HG02840 (cell line): ENCODE measurements around the gene PGM2L1.
"Not testable (repeated sequence)": the region's sequence is repeated elsewhere in the genome, so short reads cannot be mapped to it uniquely, and the experiment has no call there.

ENCODE experiments used
- ATAC-seq: cut with Tn5 transposase; IDR thresholded peaks from one replicate; pipeline ENCODE4 v1.9.1; 2021; ENCODE audit warnings: mild to moderate bottlenecking, moderate library complexity, moderate number of reproducible peaks; ENCODE audit not compliant: unreplicated experiment, low FRiP score

The PGM2L1 gene

DNA sequence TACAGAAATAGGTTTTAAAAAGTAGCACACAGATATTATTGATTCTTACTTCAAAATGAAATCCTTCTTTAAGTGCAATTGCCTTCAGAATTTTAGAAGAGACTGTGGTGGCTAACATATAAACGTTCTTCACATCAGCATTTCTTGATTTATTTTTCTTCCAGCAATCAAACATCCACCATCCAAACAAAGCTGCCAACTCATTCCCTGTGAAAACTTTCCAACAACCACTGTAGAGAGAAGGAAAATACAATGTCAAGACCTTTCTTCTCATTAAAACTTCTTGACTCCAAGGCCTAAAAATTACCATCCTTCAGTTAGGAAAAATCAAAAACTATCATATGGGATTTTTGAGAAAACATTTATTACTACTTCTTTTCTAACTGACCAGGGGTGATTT lies 52.8 kb downstream of the PGM2L1 start:
- ATAC-seq: no peak

DNA sequence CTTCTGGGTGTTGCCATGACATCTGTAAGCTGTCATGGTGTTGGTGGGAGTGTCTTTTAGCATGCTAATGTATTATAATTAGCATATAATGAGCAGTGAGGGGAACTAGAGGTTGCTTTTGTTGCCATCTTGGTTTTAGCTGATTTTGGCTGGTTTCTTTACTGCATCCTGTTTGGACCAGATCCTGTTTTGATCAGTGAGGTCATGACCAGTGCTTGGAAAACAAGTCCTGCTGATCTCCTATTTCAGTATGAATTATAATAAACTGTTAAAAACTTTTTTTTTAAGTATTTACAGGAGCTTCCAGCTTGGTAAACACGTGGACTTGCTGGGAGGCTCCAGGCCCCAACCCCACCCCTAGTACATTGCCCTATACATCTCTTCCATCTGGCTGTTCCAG lies 56.3 kb downstream of the PGM2L1 start:
- ATAC-seq: no peak

DNA sequence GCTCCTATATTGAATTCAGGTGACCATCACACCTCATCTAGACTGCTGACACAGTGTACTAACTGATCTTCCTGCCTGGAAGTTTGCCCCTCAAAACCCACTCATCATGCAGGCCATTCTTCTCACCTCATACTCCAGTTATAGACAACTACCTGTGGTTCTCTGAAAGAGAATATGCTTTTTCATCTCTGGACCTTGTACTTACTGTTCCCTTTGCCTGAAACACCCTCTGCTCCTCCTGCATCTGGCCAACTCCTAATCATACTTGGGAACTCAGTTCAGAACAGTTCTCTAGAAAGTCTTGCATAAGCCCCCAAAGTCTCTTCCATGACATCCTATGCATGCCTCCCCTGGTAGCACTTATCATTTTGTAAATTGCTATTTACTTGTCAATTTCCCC lies 58.6 kb downstream of the PGM2L1 start:
- no peak for ATAC-seq

DNA sequence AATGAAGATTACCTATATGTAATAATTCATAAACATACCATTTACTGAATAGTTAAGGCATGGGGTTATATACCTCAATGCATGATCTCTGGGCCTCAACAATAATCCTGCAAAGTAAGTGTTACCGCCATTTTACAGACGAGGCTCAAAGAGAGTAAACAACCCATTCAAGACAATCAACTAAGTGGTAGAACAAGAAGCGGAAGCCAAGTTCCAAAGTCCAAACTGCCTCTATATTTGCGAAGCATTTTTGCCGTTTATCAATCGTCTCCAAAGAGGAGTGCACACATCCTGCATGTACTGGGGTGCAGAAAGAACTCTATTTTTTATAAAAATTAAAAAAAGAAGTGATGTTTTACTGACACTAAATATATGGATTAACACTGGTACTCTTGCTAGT lies 59.3 kb downstream of the PGM2L1 start:
- no peak for ATAC-seq

DNA sequence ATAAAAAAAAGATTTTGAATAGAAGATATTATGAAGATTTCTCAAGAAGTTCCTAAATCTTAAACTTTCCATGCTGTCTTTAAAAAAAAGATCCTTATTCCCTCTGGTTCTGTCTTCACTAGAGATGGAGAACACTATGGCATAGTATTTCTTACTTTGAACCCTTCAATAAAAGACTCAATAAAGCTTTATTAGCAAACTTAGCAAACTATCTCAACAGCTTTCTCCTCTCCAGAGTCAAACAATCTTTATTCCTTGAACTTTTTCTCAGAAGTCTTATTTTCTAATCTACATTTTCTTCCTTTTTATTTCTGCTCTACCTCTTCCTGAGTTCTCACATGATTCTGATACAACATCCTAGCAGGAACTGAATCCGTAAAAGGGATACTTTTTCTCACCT lies 65.0 kb downstream of the PGM2L1 start:
- no peak for ATAC-seq

DNA sequence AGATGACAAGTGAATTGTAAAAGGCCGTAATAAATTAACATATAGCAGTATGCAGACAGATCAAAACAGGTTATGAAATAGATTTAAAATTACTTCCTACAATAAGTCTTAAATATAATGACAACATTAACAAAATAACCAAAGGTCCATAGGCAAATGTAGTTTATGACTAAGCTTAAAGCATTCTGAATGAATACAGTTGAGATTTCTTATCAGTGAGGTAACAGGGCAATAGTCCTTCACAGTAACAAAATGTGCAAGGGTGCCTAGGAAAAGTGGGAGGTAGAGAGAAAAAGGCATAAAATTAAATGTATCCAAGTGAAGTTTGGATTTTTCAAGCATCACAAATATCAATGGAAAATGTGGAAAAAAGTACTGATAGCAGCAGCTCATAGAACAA lies 65.9 kb downstream of the PGM2L1 start:
- no peak for ATAC-seq

DNA sequence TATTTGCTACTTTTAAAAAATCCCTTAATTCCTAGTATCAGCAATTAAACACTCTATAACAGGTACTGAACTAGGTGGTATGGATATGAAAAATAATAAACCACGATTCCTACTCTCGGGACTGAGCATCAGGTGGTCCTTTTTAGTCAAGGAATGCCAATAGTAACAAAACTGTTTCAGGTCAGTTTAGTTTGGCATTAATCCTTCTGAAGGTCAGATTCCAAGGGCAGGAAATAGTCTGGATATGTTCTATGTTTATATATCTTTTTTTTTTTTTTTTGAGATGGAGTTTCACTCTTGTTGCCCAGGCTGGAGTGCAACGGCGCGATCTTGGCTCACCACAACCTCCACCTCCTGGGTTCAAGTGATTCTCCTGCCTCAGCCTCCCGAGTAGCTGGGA lies 67.2 kb downstream of the PGM2L1 start:
- ATAC-seq: not testable (repeated sequence)

DNA sequence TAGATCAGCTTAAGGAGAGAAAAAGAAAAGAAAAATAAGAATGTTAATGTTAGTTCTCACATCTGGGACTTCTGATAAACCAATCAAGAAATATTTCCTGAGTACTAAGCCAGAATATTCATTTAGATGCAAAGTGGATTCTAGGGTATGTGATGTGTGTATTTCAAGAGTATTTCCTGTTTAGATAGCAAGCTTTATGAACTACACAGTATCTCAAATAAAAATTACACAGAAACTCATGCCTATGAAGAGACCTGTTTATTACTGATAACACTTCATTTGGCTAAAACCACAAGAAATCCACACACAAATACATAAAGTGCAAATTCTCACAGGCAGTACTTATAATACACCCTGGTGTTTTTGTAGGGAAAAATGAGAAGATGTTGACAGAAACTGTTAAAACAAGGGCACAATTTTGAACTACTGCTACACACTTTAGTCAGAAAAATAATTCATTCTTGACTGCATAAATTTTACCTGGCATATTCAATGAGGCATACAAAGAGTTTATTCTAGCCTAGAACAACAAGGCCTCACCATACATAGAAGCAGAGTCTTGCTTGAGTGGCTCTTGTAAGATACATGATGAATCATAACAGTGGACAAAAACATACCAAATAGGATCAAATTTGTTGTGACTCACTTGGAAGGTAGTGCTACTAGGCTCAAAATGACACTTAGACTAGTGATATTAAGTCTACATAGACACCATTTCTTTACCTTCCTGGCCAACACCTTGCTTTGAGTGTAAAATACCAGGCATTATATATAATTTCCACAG lies 68.0 kb downstream of the PGM2L1 start:
- ATAC-seq: no peak

DNA sequence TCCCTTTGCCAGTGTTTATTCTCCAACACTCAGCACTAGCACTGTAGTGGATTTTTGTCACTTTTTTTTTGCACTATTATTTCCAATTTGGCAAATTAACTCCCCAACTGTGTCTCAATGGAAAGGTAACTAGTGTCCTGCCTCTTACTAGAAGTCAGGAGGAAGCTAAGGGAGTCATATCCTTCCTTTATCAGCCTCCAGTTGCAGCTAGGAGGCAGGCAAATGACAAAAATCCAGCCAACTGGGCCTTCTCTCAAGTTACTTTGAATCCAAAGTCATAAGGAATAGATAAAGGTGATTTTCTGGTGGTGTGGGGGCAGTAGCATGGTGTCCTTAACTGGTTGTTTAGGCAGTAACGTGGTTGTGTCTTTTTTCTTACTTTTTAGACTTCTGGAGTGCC lies 71.2 kb downstream of the PGM2L1 start:
- no peak for ATAC-seq

DNA sequence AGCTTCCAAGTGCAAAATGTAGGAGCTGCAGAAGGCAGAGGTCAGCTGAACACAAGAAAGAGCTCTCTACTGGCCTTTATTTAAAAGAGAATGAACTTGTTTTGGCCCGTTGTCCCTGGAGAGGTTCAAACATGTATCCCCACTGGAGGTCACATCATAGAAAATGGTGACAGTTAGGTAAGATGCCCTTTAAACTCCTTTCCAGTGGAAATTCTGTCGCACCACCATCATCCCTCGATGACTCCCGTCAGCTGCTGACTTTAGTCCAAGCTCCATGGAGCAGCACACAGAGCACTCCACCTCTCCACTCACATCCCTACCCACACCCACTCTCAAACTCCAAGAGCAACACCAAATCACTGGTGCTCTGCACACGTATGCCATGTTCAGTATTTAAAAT lies 71.6 kb downstream of the PGM2L1 start:
- no peak for ATAC-seq

DNA sequence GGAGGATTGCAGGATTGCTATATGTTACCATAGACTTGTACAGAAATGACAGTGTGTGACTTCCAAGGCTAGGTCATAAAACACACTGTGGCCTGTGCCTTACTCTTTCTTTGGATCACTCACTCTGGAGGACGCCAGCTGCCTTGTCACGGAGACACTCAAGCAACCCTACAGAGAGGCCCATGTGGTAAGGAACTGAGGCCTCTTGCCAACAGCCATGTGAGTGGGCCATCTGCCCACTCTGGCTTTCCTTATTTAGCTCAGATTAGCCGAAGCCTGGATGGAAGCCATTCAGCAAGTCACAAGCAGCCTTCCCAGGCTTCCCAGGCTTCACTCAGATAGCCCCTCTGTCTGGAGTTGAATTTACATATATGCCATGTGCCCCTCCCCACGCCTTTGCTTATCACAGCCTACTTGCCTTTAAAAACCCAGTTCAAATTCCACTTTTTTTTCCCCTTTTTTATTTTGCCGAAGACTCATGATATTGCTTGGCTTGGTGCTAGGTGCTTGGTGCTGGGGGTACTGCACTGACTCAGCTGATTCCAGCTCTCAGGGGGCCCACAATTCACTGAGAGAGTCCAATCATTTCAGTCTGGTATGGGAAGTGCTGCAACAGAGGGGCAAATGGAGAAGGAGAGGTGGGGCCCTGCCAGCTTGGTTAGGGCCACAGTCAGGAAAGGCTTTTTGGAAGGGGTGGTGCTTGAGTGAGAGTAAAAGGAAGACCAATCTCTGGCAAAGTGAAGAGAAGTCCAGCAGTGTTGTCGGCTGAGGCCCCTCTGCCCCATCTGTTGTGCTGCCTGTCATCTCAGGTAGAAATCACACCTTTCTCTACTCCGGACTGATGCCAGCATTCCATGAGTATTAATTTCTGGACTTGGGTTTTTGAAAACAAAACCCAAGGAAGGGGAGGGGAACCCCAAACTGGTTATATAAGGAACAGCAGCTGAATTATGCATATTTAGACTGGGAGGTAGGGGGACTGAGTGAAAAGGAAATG lies 72.3 kb downstream of the PGM2L1 start:
- ATAC-seq: no peak

DNA sequence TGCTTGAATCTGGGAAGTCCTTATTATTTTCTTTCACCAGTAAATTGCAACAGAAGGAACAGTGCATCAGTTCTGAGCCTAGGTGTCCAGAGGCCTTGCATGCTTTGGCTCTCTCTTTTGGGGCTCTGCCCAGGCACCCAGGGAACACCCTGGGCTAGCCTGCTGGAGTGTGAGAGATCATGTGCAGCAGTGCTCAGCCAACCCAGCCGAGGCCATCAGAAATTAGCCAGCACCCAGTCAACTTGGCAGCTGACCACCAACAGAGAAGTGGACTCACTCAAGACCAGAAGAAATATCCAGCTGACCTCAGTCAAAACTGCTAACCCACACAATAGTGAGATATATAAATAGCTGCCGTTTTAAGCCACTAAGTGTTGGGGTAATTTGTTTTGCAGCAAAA lies 75.6 kb downstream of the PGM2L1 start:
- ATAC-seq: no peak

DNA sequence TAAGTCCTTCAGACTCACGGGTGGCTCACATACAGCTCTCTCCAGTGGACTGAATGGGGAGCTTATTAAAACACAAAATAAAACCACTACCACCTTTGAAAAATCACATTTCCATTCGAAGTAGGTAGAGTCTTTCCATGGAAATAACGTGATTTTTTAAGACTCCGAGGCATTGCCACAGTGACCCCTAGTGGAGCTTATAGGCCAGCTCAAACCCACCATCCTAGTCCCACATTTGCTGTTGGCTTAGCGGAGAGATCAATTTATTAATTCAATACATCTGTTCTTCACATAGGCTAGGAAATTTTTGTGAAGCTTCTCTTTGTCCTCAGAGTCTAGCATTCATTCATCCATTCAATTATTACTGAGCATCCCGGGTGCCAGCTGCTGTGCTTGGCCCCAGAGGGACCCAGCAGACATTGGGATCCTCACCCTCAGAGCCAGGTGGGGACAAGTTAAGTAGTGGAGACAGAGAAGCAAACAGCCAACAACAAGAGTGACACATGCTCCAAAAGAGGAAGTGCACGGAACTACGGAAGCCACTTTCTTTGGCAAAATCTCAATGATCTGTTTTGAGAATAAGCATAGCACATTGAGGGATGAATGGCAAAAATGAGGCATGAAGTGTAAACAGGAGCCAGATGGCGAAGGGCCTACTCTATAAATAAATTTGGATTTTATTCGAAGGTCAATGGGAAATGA lies 76.6 kb downstream of the PGM2L1 start:
- ATAC-seq: no peak

DNA sequence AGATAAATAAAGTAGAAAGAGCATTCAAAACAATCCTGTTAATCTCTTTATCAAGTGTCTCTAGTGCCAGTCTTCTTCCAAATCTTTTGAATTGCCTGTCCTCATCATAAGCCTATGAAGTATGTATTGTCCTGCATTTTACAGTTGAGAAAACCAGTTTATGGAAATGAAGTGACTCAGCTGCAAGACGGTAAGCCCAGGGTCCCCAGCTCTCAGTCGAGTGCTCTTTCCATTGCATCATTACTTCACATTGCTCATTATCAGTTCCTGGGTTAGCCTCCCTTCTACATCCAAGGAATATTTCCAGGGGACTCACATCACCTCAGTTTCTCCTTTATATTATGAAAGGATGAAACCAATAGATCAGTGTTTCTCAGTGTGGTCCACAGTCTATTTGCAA lies 77.7 kb downstream of the PGM2L1 start:
- ATAC-seq: no peak

DNA sequence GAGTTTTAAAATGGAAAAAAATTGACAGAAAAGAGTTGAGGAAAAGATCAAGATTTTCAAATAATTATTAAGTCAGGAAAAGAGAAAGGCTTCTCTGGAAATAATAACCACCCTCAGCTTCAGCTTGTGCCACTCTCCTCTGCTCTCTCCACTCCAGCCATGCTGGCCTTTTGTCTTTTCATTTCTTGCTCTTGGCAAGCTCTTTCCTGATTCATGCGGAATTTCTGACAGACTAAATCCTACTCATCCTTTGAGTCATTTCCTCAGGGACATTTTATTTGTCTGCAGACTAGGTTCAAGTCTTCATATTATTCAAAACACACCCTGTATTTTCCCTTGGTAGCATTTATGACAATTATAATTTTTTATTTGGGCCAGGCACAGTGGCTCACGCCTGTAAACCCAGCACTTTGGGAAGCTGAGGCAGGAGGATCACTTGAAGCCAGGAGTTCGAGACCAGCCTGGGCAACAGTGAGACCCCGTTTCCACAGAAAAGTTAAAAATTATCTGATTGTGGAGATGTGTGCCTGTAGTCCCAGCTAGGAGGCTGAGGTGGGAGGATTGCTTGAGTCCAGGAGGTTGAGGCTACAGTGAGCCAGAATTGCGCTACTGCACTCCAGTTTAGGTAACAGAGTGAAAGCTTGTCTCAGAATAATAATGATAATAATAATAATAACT lies 79.0 kb downstream of the PGM2L1 start:
- no peak for ATAC-seq

DNA sequence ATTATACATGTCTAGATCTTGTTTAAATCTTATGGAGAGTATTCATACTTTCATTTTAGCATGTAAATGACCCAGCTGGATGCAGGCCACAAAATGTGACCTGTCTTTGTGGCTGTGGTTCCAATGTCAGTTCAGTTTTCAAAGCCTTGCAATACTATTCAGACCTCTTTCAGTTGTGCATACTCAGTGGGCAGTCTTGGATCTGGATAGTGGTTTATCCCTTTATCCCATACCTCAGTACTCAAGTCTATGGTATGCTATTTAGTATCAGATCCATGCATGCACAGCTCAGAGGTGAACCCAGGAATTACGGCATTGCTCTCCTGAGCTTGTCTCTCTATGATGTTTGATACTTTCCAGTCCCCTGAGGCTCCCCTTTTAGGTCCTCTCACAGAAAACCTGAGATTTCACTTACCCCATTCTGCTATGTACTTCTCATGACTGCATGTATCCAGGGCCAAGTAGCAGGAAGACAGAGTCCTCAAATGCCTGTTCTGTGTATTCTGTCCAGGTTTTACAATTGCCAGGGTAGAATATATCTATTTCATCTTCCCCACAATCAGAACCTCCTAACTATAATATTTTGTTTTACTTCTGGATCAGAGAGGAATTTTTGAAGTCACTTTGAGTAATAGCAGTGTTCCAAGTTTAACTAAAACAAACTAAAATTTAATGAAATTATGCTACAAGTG lies 79.8 kb downstream of the PGM2L1 start:
- ATAC-seq: no peak

DNA sequence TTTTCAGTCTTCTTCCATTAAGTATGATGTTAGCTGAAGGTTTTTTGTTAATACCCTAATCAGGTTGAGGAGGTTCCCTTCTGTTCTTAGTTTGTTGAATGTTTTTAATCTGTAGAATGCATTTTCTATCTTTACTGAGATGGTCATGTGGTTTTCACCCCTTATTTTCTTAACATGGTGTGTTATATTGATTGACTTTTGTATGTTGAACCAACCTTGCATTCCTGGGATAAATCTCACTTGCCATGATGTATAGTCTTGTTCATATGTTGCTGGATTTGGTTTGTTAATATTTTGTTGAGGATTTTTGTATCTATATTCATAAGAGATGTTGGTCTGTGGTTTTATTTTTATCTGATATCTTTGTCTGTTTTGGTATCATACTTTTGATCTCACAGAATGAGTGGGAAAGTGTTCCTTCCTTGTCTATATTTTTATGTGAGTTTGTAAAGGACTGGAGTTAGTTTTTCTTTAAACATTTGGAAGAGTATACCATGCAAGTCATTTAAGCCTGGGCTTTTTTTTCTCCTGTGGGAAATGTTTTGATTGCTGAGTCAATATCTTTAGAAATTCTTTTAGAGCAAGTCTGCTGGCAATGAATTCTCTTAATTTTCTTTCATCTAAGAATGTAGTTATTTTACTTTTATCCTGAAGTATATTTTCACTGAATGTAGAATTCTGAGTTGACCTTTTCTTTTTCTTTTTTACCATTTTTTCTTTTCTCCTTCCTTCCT lies 81.3 kb downstream of the PGM2L1 start:
- ATAC-seq: no peak

DNA sequence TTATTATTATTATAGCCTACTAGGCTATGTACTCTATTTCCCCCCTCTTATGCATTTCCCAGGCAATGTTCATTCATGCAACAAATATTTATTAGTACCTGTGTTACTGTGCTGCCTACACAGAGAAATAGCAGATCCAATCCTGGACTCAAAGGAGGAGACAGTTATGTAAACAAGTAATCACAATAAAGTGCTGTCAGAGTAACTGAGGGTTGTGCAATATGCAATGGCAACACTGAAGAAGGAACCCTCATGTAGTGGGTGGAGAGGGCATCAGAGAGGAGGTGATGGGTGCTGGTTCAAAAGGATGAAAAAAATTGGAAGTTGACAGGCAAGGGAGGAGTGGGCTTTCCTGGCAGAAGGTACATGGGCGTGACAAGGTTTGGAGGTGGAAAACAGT lies 85.9 kb downstream of the PGM2L1 start:
- ATAC-seq: no peak

DNA sequence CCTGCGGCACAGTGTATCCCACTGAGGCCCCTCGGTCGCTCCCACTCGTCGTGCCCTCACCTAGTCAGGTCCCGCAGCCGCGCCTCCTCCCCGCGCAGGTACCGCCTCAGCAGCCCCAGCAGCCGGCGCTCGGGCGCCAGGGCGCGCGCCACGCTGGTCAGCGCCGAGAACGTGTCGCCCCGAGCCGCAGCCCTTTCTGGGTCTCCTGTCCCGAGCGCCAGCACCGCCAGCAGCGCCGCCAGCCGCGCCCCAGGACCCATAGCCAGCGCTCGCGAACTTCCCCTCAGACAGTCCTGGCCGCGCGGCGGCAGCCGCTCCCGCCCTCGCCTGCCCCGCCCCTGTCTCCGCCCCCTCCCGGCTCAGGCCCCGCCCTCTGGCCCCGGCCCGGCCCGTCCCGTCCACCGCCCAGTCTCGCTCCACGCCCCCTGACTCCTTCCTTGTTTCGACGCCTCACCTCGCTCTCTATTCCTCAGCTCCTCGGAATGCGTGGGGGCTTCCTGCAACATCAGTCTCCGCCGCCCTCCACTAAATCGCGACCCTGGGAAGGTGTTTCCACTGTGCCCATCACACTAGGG lies 86.8 kb downstream of the PGM2L1 start, which contains the start of gene P4HA3:
Gene P4HA3, minus strand, starts transcription at position 289 of the 575 bp plus-strand sequence. Its CDS starts 29 bp downstream, at position 260.
- no peak for ATAC-seq
